Natural killer cell (primary cell): ENCODE data around the gene ATP6V0A1. TPM values are rescaled to one million over a fixed set of nuclear protein-coding genes. Genes with fewer than 3 reads are reported as not detected.

Experiments used
- ATAC-seq, 3 donors: fragments of 150-1000 bp in 2 of 3; fragments of 200-7000 bp in 1 of 3; cut with Tn5 transposase; 1 replicate in 1 of 3; 2 replicates in 2 of 3; pipeline ENCODE4 v1.10.0; 2021; ENCODE audit warnings: mild to moderate bottlenecking in 2 of 3, moderate library complexity in 2 of 3
- DNase-seq, 2 donors: peaks; one replicate each; pipeline versions ENCODE4 v3.0.0 to v3.0.0-alpha.2; 2013 to 2021; ENCODE audit warnings: mixed read lengths in 1 of 2
- H3K27ac ChIP-seq: one replicate; pipeline ENCODE4 v1.5.1; 2013; ENCODE audit warnings: mild to moderate bottlenecking, low read length
- H3K27me3 ChIP-seq: one replicate; pipeline ENCODE4 v1.6.1; 2013; ENCODE audit warnings: low read length; ENCODE audit not compliant: control insufficient read depth, insufficient read depth
- H3K36me3 ChIP-seq: one replicate; pipeline ENCODE4 v1.6.1; 2013; ENCODE audit warnings: low read length; ENCODE audit not compliant: control insufficient read depth, insufficient read depth
- H3K4me1 ChIP-seq: one replicate; pipeline ENCODE4 v1.6.1; 2013; ENCODE audit warnings: low read length; ENCODE audit not compliant: control insufficient read depth, insufficient read depth
- H3K4me3 ChIP-seq: one replicate; pipeline ENCODE4 v1.5.1; 2013; ENCODE audit warnings: low read length
- H3K9me3 ChIP-seq: one replicate; pipeline ENCODE4 v1.6.1; 2013; ENCODE audit warnings: low read length; ENCODE audit not compliant: control insufficient read depth, insufficient read depth
- H3K27ac Mint-ChIP-seq, 2 donors: one replicate each; pipeline ENCODE4 v1.8.0; 2022; ENCODE audit warnings: mild to moderate bottlenecking in 2 of 2, mixed read lengths in 2 of 2, moderate library complexity in 1 of 2
- H3K27me3 Mint-ChIP-seq, 2 donors: one replicate each; pipeline ENCODE4 v1.8.0; 2022; ENCODE audit warnings: low read depth in 2 of 2, mixed read lengths in 2 of 2
- H3K36me3 Mint-ChIP-seq: one replicate; pipeline ENCODE4 v1.8.0; 2022; ENCODE audit warnings: mixed read lengths
- H3K4me1 Mint-ChIP-seq, 2 donors: one replicate each; pipeline ENCODE4 v1.8.0; 2022; ENCODE audit warnings: mixed read lengths in 2 of 2
- H3K4me3 Mint-ChIP-seq: one replicate; pipeline ENCODE4 v1.8.0; 2022; ENCODE audit warnings: mild to moderate bottlenecking, moderate library complexity, mixed read lengths
- H3K9me3 Mint-ChIP-seq, 2 donors: one replicate each; pipeline ENCODE4 v1.8.0; 2022; ENCODE audit warnings: mixed read lengths in 2 of 2
- WGBS: methylation state at CpG from one replicate; pipeline ENCODE4 v1.1.7; 2013; ENCODE audit warnings: missing lambda C conversion rate; ENCODE audit not compliant: insufficient coverage; 5-methylcytosine and 5-hydroxymethylcytosine counted together
- intact Hi-C: fragments of 100-400 bp; cut with micrococcal nuclease; formaldehyde crosslinking; loops from one replicate; pipeline ENCODE4 v1.14.2; 2022
- total RNA-seq, 4 donors: library from RNA; stranded (reverse); fragments of 120-200 nt in 1 of 4; gene quantifications; one replicate each; pipeline versions ENCODE4 v1.2.3 to v1.2.4, GENCODE V29; 2013 to 2022
- TF ChIP-seq, protein P1 (sequence below): fragments of 200-600 bp; IDR thresholded peaks from one replicate; pipeline ENCODE4 v1.8.0; 2022; ENCODE audit warnings: antibody characterized with exemption

ATP6V0A1 gene
- total RNA-seq, 3 donors from 2014 or later (not counting 1 experiment from before 2014, with no cell fraction given) = 4.8 to 33.5 (median 7.5) TPM

DNA sequence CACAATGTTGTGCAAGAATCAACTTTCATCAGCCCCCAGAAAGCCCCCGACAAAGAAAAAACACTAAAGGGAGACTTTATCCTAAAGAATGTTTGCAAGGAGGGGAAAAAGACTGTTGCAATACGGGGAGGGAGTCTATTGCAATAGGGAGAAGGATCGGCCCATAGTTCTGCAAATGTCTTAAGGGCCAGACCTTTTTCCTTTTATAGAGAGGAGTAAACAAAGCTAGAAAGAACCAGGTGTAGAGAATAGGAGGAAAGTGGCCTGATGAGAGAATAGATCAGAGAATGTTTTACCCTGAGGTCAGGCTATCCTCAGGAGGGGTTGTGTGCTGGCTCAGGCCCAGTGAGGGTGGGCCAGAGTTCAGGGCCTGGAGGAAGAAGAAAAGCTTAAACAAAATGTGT, 26.9 kb upstream of the ATP6V0A1 start:
- Mint-ChIP-seq H3K27ac (no peak overlapping the region), H3K4me3 (no peak overlapping the region), H3K4me1 (peaks cover 0 to 4% of the 10 kb centered on the region in 2 donors), H3K27me3 (peaks cover 16 to 25% of the 10 kb centered on the region in 2 donors), H3K36me3 (no peaks in the 10 kb centered on the region), H3K9me3 (no peaks in the 10 kb centered on the region)
- 89% methylated on average over 3 of the region's 3 CpGs for WGBS
- Histone ChIP-seq H3K9me3 (no peaks in the 10 kb centered on the region), H3K27ac (no peak overlapping the region), H3K4me3 (no peak overlapping the region), H3K4me1 (no peaks in the 10 kb centered on the region), H3K27me3 (peaks cover 5% of the 10 kb centered on the region), H3K36me3 (no peaks in the 10 kb centered on the region)
- TF ChIP-seq, protein P1, sequence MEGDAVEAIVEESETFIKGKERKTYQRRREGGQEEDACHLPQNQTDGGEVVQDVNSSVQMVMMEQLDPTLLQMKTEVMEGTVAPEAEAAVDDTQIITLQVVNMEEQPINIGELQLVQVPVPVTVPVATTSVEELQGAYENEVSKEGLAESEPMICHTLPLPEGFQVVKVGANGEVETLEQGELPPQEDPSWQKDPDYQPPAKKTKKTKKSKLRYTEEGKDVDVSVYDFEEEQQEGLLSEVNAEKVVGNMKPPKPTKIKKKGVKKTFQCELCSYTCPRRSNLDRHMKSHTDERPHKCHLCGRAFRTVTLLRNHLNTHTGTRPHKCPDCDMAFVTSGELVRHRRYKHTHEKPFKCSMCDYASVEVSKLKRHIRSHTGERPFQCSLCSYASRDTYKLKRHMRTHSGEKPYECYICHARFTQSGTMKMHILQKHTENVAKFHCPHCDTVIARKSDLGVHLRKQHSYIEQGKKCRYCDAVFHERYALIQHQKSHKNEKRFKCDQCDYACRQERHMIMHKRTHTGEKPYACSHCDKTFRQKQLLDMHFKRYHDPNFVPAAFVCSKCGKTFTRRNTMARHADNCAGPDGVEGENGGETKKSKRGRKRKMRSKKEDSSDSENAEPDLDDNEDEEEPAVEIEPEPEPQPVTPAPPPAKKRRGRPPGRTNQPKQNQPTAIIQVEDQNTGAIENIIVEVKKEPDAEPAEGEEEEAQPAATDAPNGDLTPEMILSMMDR = no peak
- intact Hi-C loops = loop anchor here (10.0 kb wide), 1 partner anchor 53 kb away; no protein-coding TSS in a partner anchor
- no peak for DNase-seq
- ATAC-seq = no peak

GRCh38 chr17:42436391-42436790, 22.3 kb upstream of the ATP6V0A1 start:
- H3K36me3 Mint-ChIP-seq = no peaks in the 10 kb centered on the region
- 86% methylated on average over 6 of the region's 6 CpGs for WGBS
- H3K4me3 ChIP-seq = no peak overlapping the region
- ATAC-seq = no peak
- H3K4me1 ChIP-seq = no peaks in the 10 kb centered on the region
- no peaks in the 10 kb centered on the region for H3K27me3 ChIP-seq
- no peak overlapping the region for H3K4me3 Mint-ChIP-seq
- no peaks in the 10 kb centered on the region for H3K36me3 ChIP-seq
- peaks cover 0 to 2% of the 10 kb centered on the region in 2 donors for H3K4me1 Mint-ChIP-seq
- TF ChIP-seq, protein P1 = no peak
- no peak overlapping the region for H3K27ac ChIP-seq
- H3K27ac Mint-ChIP-seq = no peak overlapping the region
- H3K9me3 Mint-ChIP-seq = no peaks in the 10 kb centered on the region
- H3K9me3 ChIP-seq = no peaks in the 10 kb centered on the region
- intact Hi-C loops = loop anchor here (10.0 kb wide), 1 partner anchor 48 kb away; no protein-coding TSS in a partner anchor
- DNase-seq = no peak
- peaks cover 0 to 10% of the 10 kb centered on the region in 2 donors for H3K27me3 Mint-ChIP-seq

DNA sequence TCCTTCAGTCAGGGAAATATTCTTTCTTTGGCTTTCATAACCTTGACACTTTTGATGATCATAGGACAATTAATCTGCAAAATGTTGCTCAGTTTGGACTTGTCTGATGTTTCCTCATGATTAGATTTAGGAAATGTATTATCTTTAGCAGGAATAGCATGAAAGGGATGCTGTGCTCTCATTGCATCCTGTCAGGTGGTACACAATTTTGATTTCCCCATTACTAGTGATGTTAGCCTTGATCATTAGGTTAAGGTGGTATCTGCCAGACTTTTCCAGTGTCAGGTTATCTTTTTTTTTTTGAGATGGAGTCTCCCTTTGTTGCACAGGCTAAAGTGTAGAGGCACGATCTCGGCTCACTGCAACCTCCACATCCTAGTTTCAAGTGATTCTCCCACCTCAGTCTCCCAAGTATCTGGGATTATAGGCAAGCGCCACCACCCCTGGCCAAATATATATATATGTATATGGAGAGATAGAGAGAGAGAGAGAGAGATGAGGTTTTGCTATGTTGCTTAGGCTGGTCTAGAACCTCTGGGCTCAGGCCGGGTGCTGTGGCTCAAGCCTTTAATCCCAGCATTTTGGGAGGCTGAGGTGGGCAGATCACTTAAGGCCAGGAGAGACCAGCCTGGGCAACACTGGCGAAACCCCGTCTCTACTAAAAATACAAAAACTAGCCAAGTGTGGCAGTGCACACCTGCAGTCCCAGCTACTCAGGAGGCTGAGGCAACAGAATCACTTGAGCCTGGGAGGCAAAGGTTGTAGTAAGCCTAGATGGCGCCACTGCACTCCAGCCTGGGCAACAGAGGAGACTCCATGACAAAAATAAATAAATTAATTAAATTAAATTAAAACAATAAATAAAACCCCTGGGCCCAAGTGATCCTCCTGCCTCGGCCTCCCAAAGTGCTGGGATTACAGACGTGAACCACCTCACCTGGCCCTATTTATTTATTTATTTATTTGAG, 19.8 kb upstream of the ATP6V0A1 start:
- Histone ChIP-seq H3K36me3 (no peaks in the 10 kb centered on the region), H3K4me1 (peaks cover 5% of the 10 kb centered on the region), H3K27me3 (no peaks in the 10 kb centered on the region), H3K4me3 (no peak overlapping the region), H3K27ac (no peak overlapping the region), H3K9me3 (no peaks in the 10 kb centered on the region)
- peaks cover 3 to 11% of the 10 kb centered on the region in 2 donors for H3K4me1 Mint-ChIP-seq
- peaks cover 7% of the 10 kb centered on the region in 2 donors for H3K27me3 Mint-ChIP-seq
- intact Hi-C loops = loop anchor here (1.0 to 10.0 kb wide), 2 partner anchors 46 to 78 kb away; no protein-coding TSS in a partner anchor
- peak in 1 of 3 donors; percentile 39 for ATAC-seq
- H3K9me3 Mint-ChIP-seq = no peaks in the 10 kb centered on the region
- DNase-seq = peak; percentile 41 to 71
- TF ChIP-seq, protein P1 = peak; percentile 68
- no peak overlapping the region for H3K27ac Mint-ChIP-seq
- 82% methylated on average over 3 of the region's 9 CpGs for WGBS
- no peak overlapping the region for H3K4me3 Mint-ChIP-seq
- H3K36me3 Mint-ChIP-seq = no peaks in the 10 kb centered on the region
